ENCODE data around the gene WDFY3.

Gene WDFY3

DNA sequence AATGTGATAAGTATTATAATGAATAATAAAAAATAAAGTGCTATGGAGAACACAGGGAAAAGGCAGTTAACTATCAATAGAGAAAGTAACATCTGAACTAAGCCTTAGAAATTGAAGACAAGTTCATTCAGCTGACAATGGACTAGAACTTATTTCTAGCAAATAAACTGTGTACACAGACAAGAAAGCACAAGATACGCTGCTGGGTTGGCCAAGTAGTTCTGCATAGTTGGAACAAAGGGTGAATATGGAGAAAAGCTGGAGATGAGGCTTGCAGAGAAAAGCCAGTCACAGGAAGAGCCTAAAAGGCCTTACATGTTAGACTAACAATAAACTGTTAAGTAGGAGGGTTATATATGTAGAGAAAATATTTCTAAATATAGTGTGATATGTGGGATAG, 71.2 kb downstream of the WDFY3 start:
- no peaks in the 10 kb centered on the region for H3K36me3 ChIP-seq (ENCODE audit: control insufficient read depth, insufficient read depth, low read length)
- H3K27ac ChIP-seq (ENCODE audit: insufficient read depth, low read length, poor library complexity, severe bottlenecking) = no peak overlapping the region
- no peak overlapping the region for H3K4me3 ChIP-seq (ENCODE audit: insufficient read depth, low read depth, low read length, poor library complexity, severe bottlenecking)
- no peak for DNase-seq
- H3K27me3 ChIP-seq (replicated peaks; ENCODE audit: control insufficient read depth, insufficient read depth, low read length, poor library complexity, severe bottlenecking) = no peaks in the 10 kb centered on the region
- no peaks in the 10 kb centered on the region for H3K9me3 ChIP-seq (ENCODE audit: control insufficient read depth, low read length)
- H3K4me1 ChIP-seq (ENCODE audit: control insufficient read depth, insufficient read depth, low read length, poor library complexity, severe bottlenecking) = no peaks in the 10 kb centered on the region

DNA sequence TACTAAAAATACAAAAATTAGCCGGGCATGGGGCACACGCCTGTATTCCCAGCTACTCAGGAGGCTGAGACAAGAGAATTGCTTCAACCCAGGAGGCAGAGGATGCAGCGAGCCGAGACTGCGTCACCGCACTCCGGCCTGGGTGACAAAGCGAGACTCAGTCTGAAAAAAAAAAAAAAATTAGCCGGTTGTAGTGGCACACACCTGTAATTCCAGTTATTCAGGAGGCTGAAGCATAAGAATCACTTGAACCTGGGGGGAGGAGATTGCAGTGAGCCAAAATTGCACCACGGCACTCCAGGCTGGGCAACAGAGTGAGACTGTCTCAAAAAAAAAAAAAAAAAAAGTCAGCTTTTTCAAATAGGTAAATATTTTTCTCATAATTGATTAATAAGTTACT, 71.9 kb downstream of the WDFY3 start:
- H3K36me3 ChIP-seq (ENCODE audit: control insufficient read depth, insufficient read depth, low read length) = no peaks in the 10 kb centered on the region
- no peaks in the 10 kb centered on the region for H3K27me3 ChIP-seq (replicated peaks; ENCODE audit: control insufficient read depth, insufficient read depth, low read length, poor library complexity, severe bottlenecking)
- no peak overlapping the region for H3K27ac ChIP-seq (ENCODE audit: insufficient read depth, low read length, poor library complexity, severe bottlenecking)
- H3K9me3 ChIP-seq (ENCODE audit: control insufficient read depth, low read length) = no peaks in the 10 kb centered on the region
- no peak overlapping the region for H3K4me3 ChIP-seq (ENCODE audit: insufficient read depth, low read depth, low read length, poor library complexity, severe bottlenecking)
- H3K4me1 ChIP-seq (ENCODE audit: control insufficient read depth, insufficient read depth, low read length, poor library complexity, severe bottlenecking) = no peaks in the 10 kb centered on the region
- DNase-seq = no peak

GRCh38 chr4:84892950-84893349, 73.5 kb downstream of the WDFY3 start:
- H3K4me1 ChIP-seq (ENCODE audit: control insufficient read depth, insufficient read depth, low read length, poor library complexity, severe bottlenecking) = no peaks in the 10 kb centered on the region
- H3K27ac ChIP-seq (ENCODE audit: insufficient read depth, low read length, poor library complexity, severe bottlenecking) = no peak overlapping the region
- no peaks in the 10 kb centered on the region for H3K9me3 ChIP-seq (ENCODE audit: control insufficient read depth, low read length)
- H3K27me3 ChIP-seq (replicated peaks; ENCODE audit: control insufficient read depth, insufficient read depth, low read length, poor library complexity, severe bottlenecking) = no peaks in the 10 kb centered on the region
- H3K36me3 ChIP-seq (ENCODE audit: control insufficient read depth, insufficient read depth, low read length) = no peaks in the 10 kb centered on the region
- DNase-seq = no peak
- H3K4me3 ChIP-seq (ENCODE audit: insufficient read depth, low read depth, low read length, poor library complexity, severe bottlenecking) = no peak overlapping the region

DNA sequence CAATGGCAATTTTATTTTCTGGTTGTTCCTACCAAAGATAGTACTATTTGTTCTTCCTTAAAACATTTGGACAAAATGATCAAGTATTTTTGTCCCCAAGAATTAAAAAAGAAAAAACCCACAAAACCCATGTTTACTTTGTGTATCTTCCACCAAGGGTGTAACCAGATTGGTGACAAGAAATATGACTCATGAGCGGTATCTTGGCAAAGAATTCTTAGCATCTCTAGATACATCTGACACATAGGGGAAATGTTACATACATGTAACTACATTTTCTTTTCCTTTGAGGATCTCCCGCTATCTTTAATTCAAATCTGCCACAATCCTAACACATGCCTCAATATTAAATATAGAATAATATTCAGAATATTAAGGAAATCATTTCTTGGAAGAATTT, 78.7 kb downstream of the WDFY3 start:
- Histone ChIP-seq H3K4me3 (ENCODE audit: insufficient read depth, low read depth, low read length, poor library complexity, severe bottlenecking) (no peak overlapping the region), H3K9me3 (ENCODE audit: control insufficient read depth, low read length) (no peaks in the 10 kb centered on the region), H3K27me3 (replicated peaks; ENCODE audit: control insufficient read depth, insufficient read depth, low read length, poor library complexity, severe bottlenecking) (no peaks in the 10 kb centered on the region), H3K36me3 (ENCODE audit: control insufficient read depth, insufficient read depth, low read length) (no peaks in the 10 kb centered on the region), H3K27ac (ENCODE audit: insufficient read depth, low read length, poor library complexity, severe bottlenecking) (no peak overlapping the region), H3K4me1 (ENCODE audit: control insufficient read depth, insufficient read depth, low read length, poor library complexity, severe bottlenecking) (no peaks in the 10 kb centered on the region)
- DNase-seq = no peak

DNA sequence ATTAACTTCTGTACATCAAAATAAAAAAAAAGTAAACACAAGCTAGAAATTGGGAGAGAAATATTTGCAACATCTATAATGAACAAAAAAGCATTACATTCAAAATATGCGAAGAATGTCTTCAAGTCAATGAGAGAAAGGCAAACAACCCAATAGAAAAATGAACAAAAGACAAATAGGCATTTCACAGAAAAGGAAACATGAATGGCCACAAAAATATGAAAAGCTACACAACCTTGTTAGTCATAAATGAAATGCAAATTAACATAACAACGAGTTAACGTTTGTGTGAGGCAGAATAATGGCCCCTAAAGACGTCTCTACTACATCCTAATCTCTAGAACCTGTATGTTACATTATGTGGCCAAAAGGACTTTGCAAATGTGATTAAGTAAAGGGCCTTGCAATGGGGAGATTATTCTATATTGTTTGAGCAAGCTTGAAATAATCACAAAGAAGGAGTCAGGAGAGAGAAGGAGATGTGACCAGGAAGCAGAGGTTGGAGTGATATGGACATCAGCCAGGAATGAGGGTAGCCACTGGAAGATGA, 86.8 kb downstream of the WDFY3 start:
- no peak overlapping the region for H3K4me3 ChIP-seq (ENCODE audit: insufficient read depth, low read depth, low read length, poor library complexity, severe bottlenecking)

GRCh38 chr4:84878546-84878945, 87.9 kb downstream of the WDFY3 start:
- H3K36me3 ChIP-seq (ENCODE audit: control insufficient read depth, insufficient read depth, low read length) = no peaks in the 10 kb centered on the region
- no peaks in the 10 kb centered on the region for H3K4me1 ChIP-seq (ENCODE audit: control insufficient read depth, insufficient read depth, low read length, poor library complexity, severe bottlenecking)
- DNase-seq = no peak
- no peaks in the 10 kb centered on the region for H3K27me3 ChIP-seq (replicated peaks; ENCODE audit: control insufficient read depth, insufficient read depth, low read length, poor library complexity, severe bottlenecking)
- H3K4me3 ChIP-seq (ENCODE audit: insufficient read depth, low read depth, low read length, poor library complexity, severe bottlenecking) = no peak overlapping the region
- H3K27ac ChIP-seq (ENCODE audit: insufficient read depth, low read length, poor library complexity, severe bottlenecking) = no peak overlapping the region
- H3K9me3 ChIP-seq (ENCODE audit: control insufficient read depth, low read length) = no peaks in the 10 kb centered on the region

More for the DNA sequence above, 86.8 kb downstream of the WDFY3 start:
- Histone ChIP-seq H3K36me3 (ENCODE audit: control insufficient read depth, insufficient read depth, low read length) (no peaks in the 10 kb centered on the region), H3K27me3 (replicated peaks; ENCODE audit: control insufficient read depth, insufficient read depth, low read length, poor library complexity, severe bottlenecking) (no peaks in the 10 kb centered on the region), H3K9me3 (ENCODE audit: control insufficient read depth, low read length) (no peaks in the 10 kb centered on the region), H3K27ac (ENCODE audit: insufficient read depth, low read length, poor library complexity, severe bottlenecking) (no peak overlapping the region), H3K4me1 (ENCODE audit: control insufficient read depth, insufficient read depth, low read length, poor library complexity, severe bottlenecking) (no peaks in the 10 kb centered on the region)
- DNase-seq = no peak

- Histone ChIP-seq H3K27ac (ENCODE audit: insufficient read depth, low read length, poor library complexity, severe bottlenecking) (no peak overlapping the region), H3K4me3 (ENCODE audit: insufficient read depth, low read depth, low read length, poor library complexity, severe bottlenecking) (no peak overlapping the region)
- no peak for DNase-seq
These were observed 88.4 kb downstream of the WDFY3 start for GRCh38 chr4:84878090-84878489.

DNA sequence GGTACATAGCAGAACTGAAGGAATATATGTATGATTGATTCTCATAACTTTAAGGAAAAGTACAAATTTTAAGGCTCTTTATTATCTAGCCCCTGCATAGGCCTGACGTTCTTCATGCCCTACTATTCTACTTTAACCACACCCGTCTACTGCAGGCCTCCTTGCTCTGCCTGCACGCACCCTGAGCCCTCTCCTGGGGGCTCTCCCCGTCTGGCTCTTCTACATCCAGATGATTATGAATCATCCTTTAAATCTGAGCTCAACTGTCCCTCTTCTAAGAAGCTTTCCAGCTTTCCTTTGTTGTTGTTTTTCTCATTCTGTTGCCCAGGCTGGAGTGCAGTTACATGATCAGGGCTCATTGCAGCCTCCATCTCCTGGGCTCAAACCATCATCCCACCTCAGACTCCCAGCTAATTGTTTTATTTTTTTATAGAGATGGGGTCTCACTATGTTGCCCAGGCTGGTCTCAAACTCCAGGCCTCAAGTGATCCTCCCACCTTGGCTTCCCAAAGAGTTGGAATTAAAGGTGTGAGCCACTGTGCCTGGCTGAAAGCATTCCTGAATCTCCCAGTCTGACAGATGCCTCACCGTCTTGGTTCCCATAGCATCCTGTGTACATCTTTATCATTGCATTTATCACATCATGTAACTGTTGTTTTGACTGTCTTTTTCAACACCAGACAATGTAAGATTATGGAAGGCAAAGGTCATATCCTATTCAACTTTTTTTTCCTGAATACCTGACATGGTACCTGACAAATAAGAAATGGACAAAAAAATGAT, 89.2 kb downstream of the WDFY3 start:
- H3K27ac ChIP-seq (ENCODE audit: insufficient read depth, low read length, poor library complexity, severe bottlenecking) = no peak overlapping the region
- no peaks in the 10 kb centered on the region for H3K27me3 ChIP-seq (replicated peaks; ENCODE audit: control insufficient read depth, insufficient read depth, low read length, poor library complexity, severe bottlenecking)
- no peaks in the 10 kb centered on the region for H3K9me3 ChIP-seq (ENCODE audit: control insufficient read depth, low read length)
- no peak for DNase-seq
- H3K36me3 ChIP-seq (ENCODE audit: control insufficient read depth, insufficient read depth, low read length) = no peaks in the 10 kb centered on the region
- H3K4me3 ChIP-seq (ENCODE audit: insufficient read depth, low read depth, low read length, poor library complexity, severe bottlenecking) = no peak overlapping the region
- no peaks in the 10 kb centered on the region for H3K4me1 ChIP-seq (ENCODE audit: control insufficient read depth, insufficient read depth, low read length, poor library complexity, severe bottlenecking)

More at GRCh38 chr4:84878090-84878489, 88.4 kb downstream of the WDFY3 start:
- no peaks in the 10 kb centered on the region for H3K9me3 ChIP-seq (ENCODE audit: control insufficient read depth, low read length)
- H3K27me3 ChIP-seq (replicated peaks; ENCODE audit: control insufficient read depth, insufficient read depth, low read length, poor library complexity, severe bottlenecking) = no peaks in the 10 kb centered on the region
- H3K4me1 ChIP-seq (ENCODE audit: control insufficient read depth, insufficient read depth, low read length, poor library complexity, severe bottlenecking) = no peaks in the 10 kb centered on the region
- no peaks in the 10 kb centered on the region for H3K36me3 ChIP-seq (ENCODE audit: control insufficient read depth, insufficient read depth, low read length)

DNA sequence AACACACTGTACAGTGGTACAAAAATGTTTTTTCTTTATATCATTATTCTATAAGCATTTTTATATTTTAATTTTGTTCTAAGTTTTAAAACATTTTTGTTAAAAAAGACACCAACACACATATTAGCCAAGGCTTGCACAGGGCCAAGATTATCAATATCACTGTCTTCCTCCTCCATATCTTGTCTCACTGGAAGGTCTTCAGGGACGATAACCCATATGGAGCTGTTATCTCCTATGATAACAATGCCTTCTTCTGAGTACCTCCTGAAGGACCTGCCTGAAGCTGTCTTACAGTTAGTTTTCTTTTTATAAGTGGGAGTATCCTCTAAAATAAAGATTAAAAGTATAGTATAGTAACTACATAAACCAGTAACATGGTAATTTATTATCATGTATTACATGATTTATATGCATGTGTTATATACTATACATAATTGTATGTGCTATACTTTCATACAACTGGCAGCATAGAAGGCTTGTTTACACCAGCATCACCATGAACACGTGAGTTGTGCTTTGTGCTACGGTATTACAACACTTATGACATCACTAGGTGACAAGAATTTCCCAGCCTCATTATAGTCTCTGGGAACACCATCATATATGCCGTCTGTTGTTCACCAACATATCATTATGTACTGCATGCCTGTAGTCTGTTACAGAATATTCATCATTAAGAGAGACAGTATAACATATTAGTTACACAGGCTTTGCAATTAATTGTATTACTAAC, 90.7 kb downstream of the WDFY3 start:
- H3K9me3 ChIP-seq (ENCODE audit: control insufficient read depth, low read length) = no peaks in the 10 kb centered on the region

DNA sequence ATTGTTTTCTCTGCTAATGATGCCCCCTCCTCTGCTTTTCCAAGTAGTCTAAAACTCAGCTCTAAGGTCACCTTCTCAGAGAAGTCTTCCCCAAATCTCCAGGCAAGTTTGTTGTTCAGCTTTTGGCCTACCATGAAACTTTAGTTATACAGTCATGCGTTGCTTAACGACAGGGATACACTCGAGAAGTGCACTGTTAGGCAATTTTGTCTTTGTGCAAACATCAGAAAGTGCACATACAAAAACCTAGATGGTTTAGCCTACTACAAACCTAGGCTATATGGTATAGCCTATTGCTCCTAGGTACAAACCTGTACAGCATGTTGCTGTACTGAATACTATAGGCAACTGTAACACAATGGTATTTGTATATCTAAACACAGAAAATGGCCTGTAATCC, 91.9 kb downstream of the WDFY3 start:
- Histone ChIP-seq H3K9me3 (ENCODE audit: control insufficient read depth, low read length) (no peaks in the 10 kb centered on the region), H3K4me3 (ENCODE audit: insufficient read depth, low read depth, low read length, poor library complexity, severe bottlenecking) (no peak overlapping the region), H3K4me1 (ENCODE audit: control insufficient read depth, insufficient read depth, low read length, poor library complexity, severe bottlenecking) (no peaks in the 10 kb centered on the region), H3K27ac (ENCODE audit: insufficient read depth, low read length, poor library complexity, severe bottlenecking) (no peak overlapping the region), H3K27me3 (replicated peaks; ENCODE audit: control insufficient read depth, insufficient read depth, low read length, poor library complexity, severe bottlenecking) (no peaks in the 10 kb centered on the region), H3K36me3 (ENCODE audit: control insufficient read depth, insufficient read depth, low read length) (no peaks in the 10 kb centered on the region)
- DNase-seq = no peak

More for the DNA sequence above, 90.7 kb downstream of the WDFY3 start:
- DNase-seq = no peak
- H3K27me3 ChIP-seq (replicated peaks; ENCODE audit: control insufficient read depth, insufficient read depth, low read length, poor library complexity, severe bottlenecking) = no peaks in the 10 kb centered on the region
- no peaks in the 10 kb centered on the region for H3K36me3 ChIP-seq (ENCODE audit: control insufficient read depth, insufficient read depth, low read length)
- H3K4me3 ChIP-seq (ENCODE audit: insufficient read depth, low read depth, low read length, poor library complexity, severe bottlenecking) = no peak overlapping the region
- H3K4me1 ChIP-seq (ENCODE audit: control insufficient read depth, insufficient read depth, low read length, poor library complexity, severe bottlenecking) = no peaks in the 10 kb centered on the region
- H3K27ac ChIP-seq (ENCODE audit: insufficient read depth, low read length, poor library complexity, severe bottlenecking) = no peak overlapping the region
